ENCODE results near the gene MBD4.

DNA sequence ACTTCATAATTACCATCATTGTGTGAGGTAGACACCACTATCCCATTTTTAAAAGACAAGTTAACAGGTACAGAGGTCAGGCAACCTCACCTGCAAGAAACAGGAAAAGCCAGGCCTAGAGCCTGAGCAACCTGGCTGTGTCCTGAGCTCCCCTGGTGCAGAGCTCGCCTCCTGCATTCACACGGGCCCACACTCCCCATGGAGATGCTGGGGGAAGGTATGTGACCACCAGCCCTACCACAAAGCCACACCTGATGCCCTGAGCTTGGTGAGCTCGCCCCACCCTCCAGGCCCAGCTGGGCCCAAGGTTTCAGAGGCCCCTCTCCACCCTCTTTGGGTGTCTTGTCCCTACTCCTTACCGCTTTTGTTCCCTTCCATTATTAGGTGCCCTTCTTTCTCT is 10.1 kb downstream of the MBD4 start:
- TF ChIP-seq, protein P1, sequence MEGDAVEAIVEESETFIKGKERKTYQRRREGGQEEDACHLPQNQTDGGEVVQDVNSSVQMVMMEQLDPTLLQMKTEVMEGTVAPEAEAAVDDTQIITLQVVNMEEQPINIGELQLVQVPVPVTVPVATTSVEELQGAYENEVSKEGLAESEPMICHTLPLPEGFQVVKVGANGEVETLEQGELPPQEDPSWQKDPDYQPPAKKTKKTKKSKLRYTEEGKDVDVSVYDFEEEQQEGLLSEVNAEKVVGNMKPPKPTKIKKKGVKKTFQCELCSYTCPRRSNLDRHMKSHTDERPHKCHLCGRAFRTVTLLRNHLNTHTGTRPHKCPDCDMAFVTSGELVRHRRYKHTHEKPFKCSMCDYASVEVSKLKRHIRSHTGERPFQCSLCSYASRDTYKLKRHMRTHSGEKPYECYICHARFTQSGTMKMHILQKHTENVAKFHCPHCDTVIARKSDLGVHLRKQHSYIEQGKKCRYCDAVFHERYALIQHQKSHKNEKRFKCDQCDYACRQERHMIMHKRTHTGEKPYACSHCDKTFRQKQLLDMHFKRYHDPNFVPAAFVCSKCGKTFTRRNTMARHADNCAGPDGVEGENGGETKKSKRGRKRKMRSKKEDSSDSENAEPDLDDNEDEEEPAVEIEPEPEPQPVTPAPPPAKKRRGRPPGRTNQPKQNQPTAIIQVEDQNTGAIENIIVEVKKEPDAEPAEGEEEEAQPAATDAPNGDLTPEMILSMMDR (IDR thresholded peaks at IDR 0.05; ENCODE audit: insufficient read depth, low read depth, low read length) = no peak
- TF ChIP-seq EZH2 (IDR thresholded peaks at IDR 0.05; ENCODE audit: insufficient read depth, low read length) = no peak

Data from astrocyte (in vitro differentiated cells and primary cell).